ENCODE results near the gene SOX13. TPM values are rescaled to one million over a fixed set of nuclear protein-coding genes. Genes with fewer than 3 reads are reported as not detected.

Gene SOX13
- total and polyA plus RNA-seq, 7 experiments from 2014 or later: 0.24 to 10.1 (median 0.85) TPM; not detected in 2

DNA sequence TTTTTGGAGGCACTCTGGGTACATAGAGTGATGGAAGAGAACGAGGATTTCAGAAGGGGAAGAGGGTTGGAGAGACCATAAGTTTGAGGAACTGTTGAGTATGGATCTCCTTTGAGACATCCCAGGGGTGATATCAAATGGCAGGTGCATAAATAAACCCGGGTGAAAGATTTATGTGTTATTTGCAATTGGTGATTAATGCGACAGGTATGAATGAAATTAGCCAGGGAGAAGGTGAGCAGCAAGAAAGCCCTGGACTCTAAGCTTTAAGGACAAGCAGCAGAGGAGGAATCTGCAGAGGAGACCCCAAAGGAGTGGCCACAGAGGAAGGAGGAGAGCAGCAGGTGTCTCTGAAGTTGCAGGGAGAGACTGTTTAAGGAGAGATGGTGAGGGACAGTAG is 102.0 kb downstream of the SOX13 start:
- H3K27ac Mint-ChIP-seq: no peak overlapping the region
- ATAC-seq (no peak), DNase-seq (no peak)
- Histone ChIP-seq H3K27me3 (ENCODE audit: control insufficient read depth in 2 of 2, insufficient read depth in 2 of 2, low read length in 2 of 2) (no peaks in the 10 kb centered on the region), H3K36me3 (ENCODE audit: control insufficient read depth in 2 of 3, insufficient read depth in 3 of 3, low read length in 3 of 3) (no peaks in the 10 kb centered on the region), H3K4me1 (ENCODE audit: control insufficient read depth in 2 of 2, insufficient read depth in 2 of 2, low read length in 2 of 2) (no peaks in the 10 kb centered on the region), H3K4me3 (ENCODE audit: low read length) (no peak overlapping the region), H3K27ac (ENCODE audit: low read depth, low read length) (no peak overlapping the region), H3K9me3 (ENCODE audit: control insufficient read depth in 2 of 3, low read length in 3 of 3) (peaks cover 0 to 25% (median 9%) of the 10 kb centered on the region in 3 experiments)
- peaks cover 0 to 19% (median 1%) of the 10 kb centered on the region in 5 donors for H3K36me3 Mint-ChIP-seq
- no peak overlapping the region for H3K4me3 Mint-ChIP-seq
- intact Hi-C loops (cut with micrococcal nuclease): no loop called here
- H3K27me3 Mint-ChIP-seq: peaks cover 0 to 20% (median 8%) of the 10 kb centered on the region in 5 donors
- CTCF ChIA-PET: interaction anchor here (1.2 to 1.4 kb wide), 2 partner anchors 8 to 16 kb away, joined by 3 to 5 read pairs; partner anchors contain the start of gene REN
- no peaks in the 10 kb centered on the region for H3K4me1 Mint-ChIP-seq
- H3K9me3 Mint-ChIP-seq: peaks cover 0 to 41% (median 25%) of the 10 kb centered on the region in 11 donors
- POLR2A ChIA-PET: no interaction called here

- DNase-seq: no peak
- ATAC-seq: no peak
- POLR2A ChIA-PET: no interaction called here
- Mint-ChIP-seq H3K9me3 (peaks cover 0 to 30% (median 20%) of the 10 kb centered on the region in 11 donors), H3K27ac (no peak overlapping the region), H3K4me1 (no peaks in the 10 kb centered on the region), H3K36me3 (peaks cover 0 to 15% (median 1%) of the 10 kb centered on the region in 5 donors), H3K27me3 (peaks cover 0 to 20% (median 12%) of the 10 kb centered on the region in 5 donors), H3K4me3 (no peak overlapping the region)
- peaks cover 0 to 14% (median 4%) of the 10 kb centered on the region in 3 experiments for H3K9me3 ChIP-seq (ENCODE audit: control insufficient read depth in 2 of 3, low read length in 3 of 3)
- intact Hi-C loops (cut with micrococcal nuclease): no loop called here
- no peaks in the 10 kb centered on the region for H3K27me3 ChIP-seq (ENCODE audit: control insufficient read depth in 2 of 2, insufficient read depth in 2 of 2, low read length in 2 of 2)
- no peak overlapping the region for H3K4me3 ChIP-seq (ENCODE audit: low read length)
- no peak overlapping the region for H3K27ac ChIP-seq (ENCODE audit: low read depth, low read length)
- CTCF ChIA-PET: interaction anchor here (1.2 to 1.4 kb wide), 2 partner anchors 10 to 17 kb away, joined by 3 to 5 read pairs; partner anchors contain the start of gene REN
- no peaks in the 10 kb centered on the region for H3K4me1 ChIP-seq (ENCODE audit: control insufficient read depth in 2 of 2, insufficient read depth in 2 of 2, low read length in 2 of 2)
- H3K36me3 ChIP-seq (ENCODE audit: control insufficient read depth in 2 of 3, insufficient read depth in 3 of 3, low read length in 3 of 3): no peaks in the 10 kb centered on the region
Observed at GRCh38 chr1:204176049-204176448, 103.1 kb downstream of the SOX13 start.

GRCh38 chr1:204177133-204177532 is 104.2 kb downstream of the SOX13 start:
- Histone ChIP-seq H3K4me3 (ENCODE audit: low read length) (no peak overlapping the region), H3K9me3 (ENCODE audit: control insufficient read depth in 2 of 3, low read length in 3 of 3) (peaks cover 0 to 5% (median 3%) of the 10 kb centered on the region in 3 experiments), H3K27me3 (ENCODE audit: control insufficient read depth in 2 of 2, insufficient read depth in 2 of 2, low read length in 2 of 2) (no peaks in the 10 kb centered on the region), H3K27ac (ENCODE audit: low read depth, low read length) (no peak overlapping the region), H3K36me3 (ENCODE audit: control insufficient read depth in 2 of 3, insufficient read depth in 3 of 3, low read length in 3 of 3) (no peaks in the 10 kb centered on the region), H3K4me1 (ENCODE audit: control insufficient read depth in 2 of 2, insufficient read depth in 2 of 2, low read length in 2 of 2) (no peaks in the 10 kb centered on the region)
- no peak overlapping the region for H3K27ac Mint-ChIP-seq
- peaks cover 0 to 21% (median 13%) of the 10 kb centered on the region in 11 donors for H3K9me3 Mint-ChIP-seq
- DNase-seq (no peak), ATAC-seq (peak; percentile 32)
- H3K4me3 Mint-ChIP-seq: no peak overlapping the region
- peaks cover 0 to 22% (median 12%) of the 10 kb centered on the region in 5 donors for H3K27me3 Mint-ChIP-seq
- intact Hi-C loops (cut with micrococcal nuclease): no loop called here
- H3K4me1 Mint-ChIP-seq: no peaks in the 10 kb centered on the region
- POLR2A ChIA-PET: no interaction called here
- CTCF ChIA-PET: interaction anchor here (0.5 to 0.6 kb wide), 3 partner anchors 9 to 313 kb away, joined by 3 to 10 read pairs (median 4); no protein-coding TSS in a partner anchor
- H3K36me3 Mint-ChIP-seq: peaks cover 0 to 11% (median 0%) of the 10 kb centered on the region in 5 donors

Other genes with a start within 250 kb of the SOX13 start
- gene SNRPE, start 211.5 kb upstream of the SOX13 start, total RNA-seq: 100 to 1,000 TPM in 1 of 5 experiments, 10 to 100 TPM in 4; 54.4 to 156 (median 81.7) TPM
- 100 to 1,000 TPM; 173 to 266 TPM for gene SNRPE, start 211.5 kb upstream of the SOX13 start, polyA plus RNA-seq
- gene ETNK2, start 78.9 kb downstream of the SOX13 start, total RNA-seq: 10 to 100 TPM in 2 of 5 experiments, 1 to 10 TPM in 2, under 1 TPM in 1; 0.17 to 16.9 (median 4.9) TPM
- gene ETNK2, start 78.9 kb downstream of the SOX13 start, polyA plus RNA-seq: 1 to 10 TPM; 3.2 to 4.4 TPM
- not detected for gene REN, start 93.2 kb downstream of the SOX13 start, total RNA-seq
- not detected for gene REN, start 93.2 kb downstream of the SOX13 start, polyA plus RNA-seq
- under 1 TPM in 1 of 5 experiments, not detected in 4; 0.61 TPM for gene KISS1, start 123.4 kb downstream of the SOX13 start, total RNA-seq
- gene KISS1, start 123.4 kb downstream of the SOX13 start, polyA plus RNA-seq: not detected
- not detected for gene GOLT1A, start 140.9 kb downstream of the SOX13 start, total RNA-seq
- 1 to 10 TPM; 1.3 TPM for gene GOLT1A, start 140.9 kb downstream of the SOX13 start, polyA plus RNA-seq